Measurements from ENCODE around the gene ARID5A. TPM values are rescaled to one million over a fixed set of nuclear protein-coding genes. Genes with fewer than 3 reads are reported as not detected.

Gene ARID5A
- total RNA-seq, 2 experiments from 2014 or later: 57.9 to 70.5 TPM

GRCh38 chr2:96542357-96542977 lies 5.9 kb downstream of the ARID5A start:
- peaks cover 81% of the 10 kb centered on the region for H3K4me1 Mint-ChIP-seq
- peaks cover 60% of the 10 kb centered on the region for H3K36me3 Mint-ChIP-seq
- ATAC-seq (no peak), DNase-seq (no peak)
- H3K27me3 Mint-ChIP-seq: no peaks in the 10 kb centered on the region
- no peak overlapping the region for H3K4me3 Mint-ChIP-seq
- CTCF ChIA-PET: interaction anchor here (2.4 to 6.2 kb wide), 4 partner anchors 10 to 33 kb away, joined by 7 to 70 read pairs (median 41); no protein-coding TSS in a partner anchor
- H3K9me3 Mint-ChIP-seq (ENCODE audit: low read depth): no peaks in the 10 kb centered on the region
- H3K27ac Mint-ChIP-seq: no peak overlapping the region

- H3K9me3 Mint-ChIP-seq (ENCODE audit: low read depth): no peaks in the 10 kb centered on the region
- peak; percentile 25 for ATAC-seq
Observed at GRCh38 chr2:96546321-96546720, 9.8 kb downstream of the ARID5A start.

GRCh38 chr2:96546797-96547196 lies 10.2 kb downstream of the ARID5A start:
- peaks cover 48% of the 10 kb centered on the region for H3K36me3 Mint-ChIP-seq
- no peak overlapping the region for H3K4me3 Mint-ChIP-seq
- no peaks in the 10 kb centered on the region for H3K9me3 Mint-ChIP-seq (ENCODE audit: low read depth)
- H3K27ac Mint-ChIP-seq: peak overlapping the region; percentile 60
- no peak for DNase-seq
- CTCF ChIA-PET: interaction anchor here (0.7 to 1.2 kb wide), 3 partner anchors 9 to 19 kb away, joined by 3 to 4 read pairs (median 3); no protein-coding TSS in a partner anchor
- H3K4me1 Mint-ChIP-seq: peaks cover 56% of the 10 kb centered on the region
- peak; percentile 25 for ATAC-seq
- no peaks in the 10 kb centered on the region for H3K27me3 Mint-ChIP-seq

More at GRCh38 chr2:96546321-96546720, 9.8 kb downstream of the ARID5A start:
- Mint-ChIP-seq H3K36me3 (peaks cover 51% of the 10 kb centered on the region), H3K4me1 (peaks cover 59% of the 10 kb centered on the region), H3K4me3 (no peak overlapping the region), H3K27me3 (no peaks in the 10 kb centered on the region), H3K27ac (peak overlapping the region; percentile 60)
- peak; percentile 69 for DNase-seq
- CTCF ChIA-PET: interaction anchor here (0.7 to 1.2 kb wide), 3 partner anchors 8 to 20 kb away, joined by 3 to 4 read pairs (median 3); no protein-coding TSS in a partner anchor

GRCh38 chr2:96547203-96547641 lies 10.7 kb downstream of the ARID5A start:
- no peaks in the 10 kb centered on the region for H3K9me3 Mint-ChIP-seq (ENCODE audit: low read depth)
- no peak overlapping the region for H3K4me3 Mint-ChIP-seq
- peaks cover 49% of the 10 kb centered on the region for H3K36me3 Mint-ChIP-seq
- CTCF ChIA-PET: interaction anchor here (1.1 to 1.2 kb wide), 2 partner anchors 8 to 9 kb away, joined by 3 to 4 read pairs; no protein-coding TSS in a partner anchor
- no peak overlapping the region for H3K27ac Mint-ChIP-seq
- H3K27me3 Mint-ChIP-seq: no peaks in the 10 kb centered on the region
- DNase-seq: no peak
- peaks cover 53% of the 10 kb centered on the region for H3K4me1 Mint-ChIP-seq
- ATAC-seq: no peak

GRCh38 chr2:96547731-96548171 lies 11.2 kb downstream of the ARID5A start:
- H3K27me3 Mint-ChIP-seq: no peaks in the 10 kb centered on the region
- no peak for ATAC-seq

GRCh38 chr2:96548558-96549465 lies 12.3 kb downstream of the ARID5A start:
- ATAC-seq (no peak), DNase-seq (peak; percentile 34)
- no peak overlapping the region for H3K27ac Mint-ChIP-seq
- H3K27me3 Mint-ChIP-seq: no peaks in the 10 kb centered on the region
- H3K36me3 Mint-ChIP-seq: peaks cover 38% of the 10 kb centered on the region
- peaks cover 53% of the 10 kb centered on the region for H3K4me1 Mint-ChIP-seq
- H3K9me3 Mint-ChIP-seq (ENCODE audit: low read depth): no peaks in the 10 kb centered on the region
- H3K4me3 Mint-ChIP-seq: no peak overlapping the region
- CTCF ChIA-PET: interaction anchor here (0.6 to 1.6 kb wide), 8 partner anchors 8 to 142 kb away, joined by 3 to 7 read pairs (median 4); no protein-coding TSS in a partner anchor

More at GRCh38 chr2:96547731-96548171, 11.2 kb downstream of the ARID5A start:
- no peak overlapping the region for H3K4me3 Mint-ChIP-seq
- H3K27ac Mint-ChIP-seq: no peak overlapping the region
- DNase-seq: no peak
- peaks cover 52% of the 10 kb centered on the region for H3K4me1 Mint-ChIP-seq
- H3K36me3 Mint-ChIP-seq: peaks cover 46% of the 10 kb centered on the region
- CTCF ChIA-PET: interaction anchor here (0.9 to 1.6 kb wide), 5 partner anchors 8 to 140 kb away, joined by 3 to 7 read pairs (median 4); no protein-coding TSS in a partner anchor
- no peaks in the 10 kb centered on the region for H3K9me3 Mint-ChIP-seq (ENCODE audit: low read depth)

GRCh38 chr2:96549466-96549785 lies 12.9 kb downstream of the ARID5A start:
- Mint-ChIP-seq H3K27me3 (no peaks in the 10 kb centered on the region), H3K4me1 (peaks cover 53% of the 10 kb centered on the region), H3K36me3 (peaks cover 33% of the 10 kb centered on the region), H3K27ac (no peak overlapping the region), H3K9me3 (ENCODE audit: low read depth) (no peaks in the 10 kb centered on the region), H3K4me3 (no peak overlapping the region)
- DNase-seq: no peak
- no peak for ATAC-seq
- CTCF ChIA-PET: interaction anchor here (1.0 to 1.6 kb wide), 3 partner anchors 8 to 12 kb away, joined by 3 to 4 read pairs (median 3); no protein-coding TSS in a partner anchor

GRCh38 chr2:96549967-96550786 lies 13.6 kb downstream of the ARID5A start:
- Mint-ChIP-seq H3K27me3 (no peaks in the 10 kb centered on the region), H3K4me3 (no peak overlapping the region), H3K27ac (no peak overlapping the region), H3K9me3 (ENCODE audit: low read depth) (no peaks in the 10 kb centered on the region), H3K4me1 (peaks cover 54% of the 10 kb centered on the region), H3K36me3 (peaks cover 27% of the 10 kb centered on the region)
- DNase-seq (no peak), ATAC-seq (no peak)
- CTCF ChIA-PET: interaction anchor here (1.0 to 6.5 kb wide), 3 partner anchors 9 to 37 kb away, joined by 3 to 85 read pairs (median 3); no protein-coding TSS in a partner anchor

- Mint-ChIP-seq H3K36me3 (peaks cover 21% of the 10 kb centered on the region), H3K4me3 (no peak overlapping the region), H3K4me1 (peaks cover 48% of the 10 kb centered on the region), H3K27me3 (no peaks in the 10 kb centered on the region), H3K9me3 (ENCODE audit: low read depth) (no peaks in the 10 kb centered on the region), H3K27ac (no peak overlapping the region)
- DNase-seq (no peak), ATAC-seq (no peak)
- CTCF ChIA-PET: interaction anchor here (6.5 kb wide), 1 partner anchor 38 kb away, joined by 85 read pairs; no protein-coding TSS in a partner anchor
Observed at GRCh38 chr2:96550787-96551604, 14.4 kb downstream of the ARID5A start.

- no peak overlapping the region for H3K27ac Mint-ChIP-seq
- H3K27me3 Mint-ChIP-seq: no peaks in the 10 kb centered on the region
- CTCF ChIA-PET: interaction anchor here (0.8 to 6.5 kb wide), 5 partner anchors 18 to 210 kb away, joined by 3 to 85 read pairs (median 3); no protein-coding TSS in a partner anchor
- H3K4me3 Mint-ChIP-seq: no peak overlapping the region
- peaks cover 16% of the 10 kb centered on the region for H3K36me3 Mint-ChIP-seq
- H3K9me3 Mint-ChIP-seq (ENCODE audit: low read depth): no peaks in the 10 kb centered on the region
- H3K4me1 Mint-ChIP-seq: peaks cover 44% of the 10 kb centered on the region
- no peak for ATAC-seq
- DNase-seq: no peak
Observed at GRCh38 chr2:96551605-96552314, 15.2 kb downstream of the ARID5A start.

GRCh38 chr2:96552315-96553175 lies 16.0 kb downstream of the ARID5A start:
- Mint-ChIP-seq H3K4me3 (no peak overlapping the region), H3K4me1 (peaks cover 43% of the 10 kb centered on the region), H3K27ac (no peak overlapping the region), H3K9me3 (ENCODE audit: low read depth) (no peaks in the 10 kb centered on the region), H3K36me3 (peaks cover 12% of the 10 kb centered on the region), H3K27me3 (no peaks in the 10 kb centered on the region)
- CTCF ChIA-PET: interaction anchor here (0.8 to 6.5 kb wide), 9 partner anchors 9 to 211 kb away, joined by 3 to 85 read pairs (median 4); no protein-coding TSS in a partner anchor
- ATAC-seq (no peak), DNase-seq (no peak)
